HuH-7.5 (cell line): ENCODE data around the gene OR4A5.
"Not testable (repeated sequence)": the region's sequence is repeated elsewhere in the genome, so short reads cannot be mapped to it uniquely, and the experiment has no call there.

Experiments used
- DNase-seq: peaks from one replicate; pipeline ENCODE4 v3.0.0; 2011; ENCODE audit warnings: low spot score

OR4A5 gene

DNA sequence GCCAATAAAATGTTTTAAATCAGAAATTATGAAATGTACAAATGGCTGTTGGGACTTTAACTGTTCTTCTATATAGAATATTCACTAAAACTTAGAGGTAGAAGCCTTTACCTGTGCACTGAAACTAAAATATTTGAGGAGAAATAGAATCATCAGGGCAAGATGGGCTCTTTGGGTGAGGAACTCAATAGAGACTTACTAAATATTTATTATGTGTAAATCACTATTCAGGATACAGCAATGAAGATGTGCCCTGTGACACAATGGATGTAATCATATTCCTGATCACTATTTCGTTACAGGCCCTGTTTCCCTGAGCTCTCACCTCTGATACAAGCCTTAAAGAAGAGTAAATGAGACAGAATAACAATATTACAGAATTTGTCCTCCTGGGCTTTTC lies at the start of gene OR4A5:
OR4A5 (plus strand) TSS at position 301 of the 400 bp plus-strand sequence; CDS start at position 354, 53 bp downstream.
- not testable (repeated sequence) for DNase-seq

- not testable (repeated sequence) for DNase-seq
Measured at GRCh38 chr11:54720094-54720493, 13.5 kb downstream of the OR4A5 start.
